ENCODE data around the gene HOXA11.
A peak's percentile ranks its signal among the peaks of the same experiment; 100 is the strongest.

HOXA11 gene

DNA sequence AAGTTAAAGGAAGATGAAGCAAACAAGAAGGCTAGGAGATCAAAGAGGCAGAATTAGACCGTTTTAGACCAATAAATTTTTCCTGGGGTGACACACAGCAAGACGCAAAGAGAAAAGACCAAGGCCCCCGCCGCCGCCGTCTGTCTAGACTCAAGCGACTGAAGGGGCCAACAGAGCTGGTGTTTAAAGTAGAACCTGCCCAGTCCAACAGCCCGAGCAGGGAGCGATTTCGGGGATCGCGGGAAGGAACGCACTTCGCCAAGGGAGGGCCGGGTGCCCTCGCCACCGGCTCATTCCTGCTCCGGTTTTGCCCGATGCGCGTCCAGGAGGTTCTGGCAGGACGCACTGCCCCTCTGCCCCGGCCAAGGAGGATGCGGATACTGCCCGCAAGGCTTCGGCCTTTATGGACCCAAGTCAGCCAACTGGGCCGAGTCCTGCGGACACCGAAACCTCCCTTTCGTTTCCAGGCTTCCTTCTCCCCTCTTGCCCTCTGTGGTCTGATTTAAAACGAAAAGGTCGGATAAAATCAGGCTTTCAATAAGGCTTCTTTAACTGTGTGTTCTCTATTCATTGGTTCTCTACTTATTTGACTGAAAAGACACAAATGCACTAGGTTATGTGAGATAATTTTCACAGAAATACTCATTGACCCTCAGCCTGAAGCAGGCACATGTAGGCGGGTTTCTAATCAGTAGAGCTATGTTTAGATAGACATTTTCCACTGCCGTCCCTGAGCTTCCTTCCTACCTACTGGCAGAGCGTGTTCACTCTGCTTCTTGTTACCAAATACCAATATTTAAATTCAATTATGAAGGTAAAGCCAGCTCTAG is 26.4 kb downstream of the HOXA11 start:
- DNase-seq (ENCODE audit: low spot score), result no peak

DNA sequence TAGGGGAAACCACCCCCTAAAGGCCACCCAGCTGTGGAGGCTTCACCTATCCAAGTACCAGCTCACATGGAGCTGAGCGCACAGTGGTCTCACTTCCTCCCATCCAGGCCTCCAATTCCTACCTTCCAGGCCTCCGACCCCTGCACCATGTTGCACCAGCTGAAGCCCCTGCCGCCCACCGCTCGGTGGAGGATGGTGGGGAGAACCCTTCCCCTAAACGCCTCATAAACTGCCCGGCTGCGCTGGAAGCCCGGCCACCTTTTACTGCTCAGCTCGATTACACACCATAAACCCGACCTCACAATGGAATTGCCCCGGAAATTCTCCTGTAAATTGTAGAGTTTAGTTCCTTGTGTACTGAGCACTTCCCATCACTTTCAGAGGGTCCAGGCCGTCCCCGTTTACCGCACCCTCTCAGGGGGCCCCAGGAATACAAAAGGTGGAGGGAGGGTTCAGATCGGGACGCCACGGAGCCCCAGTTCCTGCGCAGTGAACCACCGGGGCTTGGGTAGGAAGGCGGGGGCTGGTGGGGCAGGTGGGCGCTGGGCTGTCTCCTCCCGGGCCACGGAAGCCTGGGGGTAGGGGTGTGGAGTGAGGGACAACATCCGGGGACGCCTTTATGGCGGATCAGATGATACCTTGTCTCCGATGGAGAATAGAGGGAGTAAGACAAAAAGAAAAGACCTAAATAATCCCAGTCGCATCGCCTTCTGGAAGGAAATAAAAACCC is 27.2 kb downstream of the HOXA11 start:
- no peak for DNase-seq (ENCODE audit: low spot score)

DNA sequence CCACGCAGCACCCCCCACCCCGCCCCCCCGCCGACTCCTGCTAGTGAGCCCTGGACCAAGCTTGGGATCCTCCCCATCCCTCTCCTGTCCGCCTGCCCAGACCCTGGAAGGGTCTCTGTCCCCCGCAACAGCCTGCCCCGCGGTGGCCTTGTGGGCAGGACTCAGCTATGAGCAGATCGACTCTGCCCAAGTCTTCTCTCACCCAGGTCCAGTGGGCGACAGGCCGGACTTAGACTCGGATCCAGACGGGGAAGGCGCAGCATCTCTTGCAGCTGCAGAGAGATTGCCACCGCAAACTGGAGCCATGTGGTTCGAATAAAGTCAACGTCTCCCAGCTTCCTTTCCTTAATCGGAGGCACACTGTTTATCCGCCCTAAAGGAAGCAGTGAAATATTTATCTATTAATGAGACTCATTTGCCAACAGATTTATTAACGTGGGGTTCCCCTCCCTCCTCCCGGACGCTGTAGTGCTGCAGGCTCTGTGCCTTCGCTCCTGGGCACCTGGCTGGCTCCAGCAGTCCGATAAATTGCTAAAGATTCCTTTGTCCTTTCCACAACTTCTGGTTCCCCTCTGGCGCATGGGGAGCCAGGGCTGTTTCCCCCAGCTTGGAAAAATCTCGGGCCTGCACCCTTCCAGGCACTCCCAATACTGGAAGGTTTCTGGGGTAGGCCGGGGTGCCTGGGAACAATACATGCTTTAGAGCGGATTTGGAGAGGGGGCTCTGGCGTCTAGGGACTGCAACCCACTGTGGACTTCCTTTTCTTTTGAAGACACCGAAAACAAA is 27.9 kb downstream of the HOXA11 start:
- DNase-seq (ENCODE audit: low spot score), result no peak

DNA sequence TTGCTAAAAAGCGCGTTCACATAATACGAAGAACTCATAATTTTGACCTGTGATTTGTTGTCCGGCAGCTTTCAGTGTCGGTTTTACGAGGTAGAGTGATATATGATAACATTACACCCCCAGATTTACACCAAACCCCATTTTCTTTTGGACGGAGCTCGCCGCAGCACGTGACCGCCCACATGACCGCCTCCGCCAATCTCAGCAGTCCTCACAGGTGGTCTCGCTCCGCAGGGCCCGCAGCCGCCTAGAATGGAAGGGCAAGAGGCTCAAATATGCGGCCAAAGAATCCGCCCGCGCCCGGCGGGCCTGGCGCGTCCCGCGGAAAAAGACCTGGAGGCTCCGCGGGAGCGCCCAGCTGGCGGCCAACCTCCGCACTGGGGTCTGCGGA is 28.5 kb downstream of the HOXA11 start, which contains the start of gene HOXA7:
Gene HOXA7 (minus strand): TSS at position 168 of the 391 bp plus-strand sequence. CDS start 130 bp downstream, at position 38.
- DNase-seq (ENCODE audit: low spot score), result peak; percentile 85

DNA sequence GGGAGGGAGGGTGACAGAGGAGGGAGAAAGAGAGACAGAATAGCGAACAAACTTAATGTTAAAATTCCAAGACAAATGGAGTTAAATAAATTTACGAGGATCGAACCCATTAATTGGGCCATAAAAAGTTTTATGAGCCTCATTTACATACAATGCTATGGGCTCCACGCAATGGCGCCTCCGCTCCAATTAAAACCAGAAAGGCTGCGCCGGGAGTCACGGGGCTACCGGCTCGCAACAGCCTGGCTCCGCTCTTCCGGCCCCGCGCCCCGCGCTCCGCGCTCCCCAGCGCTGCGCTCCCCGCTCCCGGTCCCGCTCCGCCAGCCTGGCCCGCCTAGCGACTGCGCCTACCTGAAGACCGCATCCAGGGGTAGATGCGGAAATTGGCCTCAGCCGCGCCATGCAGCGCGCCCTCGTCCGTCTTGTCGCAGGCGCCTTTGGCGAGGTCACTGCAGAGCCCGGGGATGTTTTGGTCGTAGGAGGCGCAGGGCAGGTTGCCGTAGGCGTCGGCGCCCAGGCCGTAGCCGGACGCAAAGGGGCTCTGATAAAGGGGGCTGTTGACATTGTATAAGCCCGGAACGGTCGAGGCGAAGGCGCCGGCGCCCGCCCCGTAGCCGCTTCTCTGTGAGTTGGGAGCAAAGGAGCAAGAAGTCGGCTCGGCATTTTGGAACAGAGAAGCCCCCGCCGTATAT is 29.1 kb downstream of the HOXA11 start:
- DNase-seq (ENCODE audit: low spot score), result peak; percentile 57

DNA sequence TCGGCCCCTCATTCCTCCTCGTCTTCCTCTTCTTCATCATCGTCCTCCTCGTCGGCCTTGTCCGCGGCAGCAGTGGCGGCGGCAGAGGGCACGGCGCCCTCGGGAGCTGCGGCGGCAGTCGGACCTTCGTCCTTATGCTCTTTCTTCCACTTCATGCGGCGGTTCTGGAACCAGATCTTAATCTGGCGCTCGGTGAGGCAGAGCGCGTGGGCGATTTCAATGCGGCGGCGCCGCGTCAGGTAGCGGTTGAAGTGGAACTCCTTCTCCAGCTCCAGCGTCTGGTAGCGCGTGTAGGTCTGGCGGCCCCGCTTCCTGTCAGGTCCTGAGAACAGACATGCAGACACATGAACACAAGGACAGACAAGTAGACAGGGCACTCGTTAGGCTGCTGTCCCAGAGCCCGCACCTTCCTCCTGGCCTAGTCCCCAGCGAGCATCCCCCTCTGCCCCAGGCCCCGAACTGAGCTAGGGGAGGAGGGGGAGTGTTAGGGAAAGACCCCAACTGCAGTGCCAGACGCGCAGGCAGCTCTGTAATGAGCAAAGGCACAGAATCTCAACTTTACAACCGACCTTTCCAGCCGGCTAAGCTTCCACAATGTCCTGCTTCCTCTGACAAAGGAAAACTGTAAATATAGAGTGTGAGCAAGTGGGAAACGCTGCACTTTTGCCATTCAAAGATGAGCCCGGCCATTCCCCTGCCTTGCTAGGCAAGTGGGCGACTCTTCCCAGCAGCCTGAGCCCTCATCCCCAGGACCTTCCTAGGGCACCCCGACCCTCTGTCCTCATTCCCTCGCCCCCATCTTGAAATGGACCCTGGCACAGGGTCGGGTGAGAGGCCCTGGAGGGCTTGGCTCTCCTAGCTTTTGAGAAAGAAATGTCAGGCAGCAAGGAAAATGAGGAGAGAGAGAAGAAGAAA is 29.9 kb downstream of the HOXA11 start:
- DNase-seq (ENCODE audit: low spot score), result no peak

DNA sequence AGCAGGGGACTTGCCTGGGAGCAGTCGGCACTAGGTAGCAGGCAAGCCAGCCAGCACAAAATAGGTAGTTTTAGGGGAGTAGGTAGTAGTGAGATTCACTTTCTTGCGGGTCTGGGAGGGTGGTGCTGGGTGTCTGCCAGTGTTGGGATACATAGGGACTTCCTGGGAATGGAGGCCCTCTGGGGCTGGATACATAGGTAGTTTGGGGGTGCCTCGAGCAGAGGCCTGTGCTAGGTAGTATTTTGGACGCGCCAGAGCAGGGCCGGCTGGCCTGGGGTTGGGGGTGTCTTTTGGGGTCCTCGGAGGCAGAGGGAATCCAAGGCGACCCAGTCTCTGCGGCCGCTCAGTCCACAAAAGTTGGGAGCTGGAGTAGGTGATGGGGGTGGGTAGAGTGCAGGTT is 30.7 kb downstream of the HOXA11 start:
- DNase-seq (ENCODE audit: low spot score), result no peak

DNA sequence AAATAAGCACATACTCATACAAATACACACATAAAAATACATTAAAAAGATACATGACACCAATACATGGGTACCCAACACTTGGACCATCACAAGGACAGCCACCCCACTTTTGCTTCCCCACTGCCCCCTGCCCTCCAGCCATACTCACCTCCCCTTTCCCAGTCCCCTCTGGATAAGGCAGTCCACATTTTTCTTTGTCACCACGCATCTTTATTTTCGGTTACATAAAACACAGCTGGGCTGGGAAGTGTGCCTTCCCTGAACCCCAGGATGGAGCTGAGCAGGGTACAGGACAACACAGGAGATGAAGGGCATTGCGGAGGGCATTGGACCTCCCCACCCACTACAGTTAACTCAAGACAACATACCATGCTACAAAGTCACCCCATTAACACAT is 31.5 kb downstream of the HOXA11 start:
- DNase-seq (ENCODE audit: low spot score), result no peak

DNA sequence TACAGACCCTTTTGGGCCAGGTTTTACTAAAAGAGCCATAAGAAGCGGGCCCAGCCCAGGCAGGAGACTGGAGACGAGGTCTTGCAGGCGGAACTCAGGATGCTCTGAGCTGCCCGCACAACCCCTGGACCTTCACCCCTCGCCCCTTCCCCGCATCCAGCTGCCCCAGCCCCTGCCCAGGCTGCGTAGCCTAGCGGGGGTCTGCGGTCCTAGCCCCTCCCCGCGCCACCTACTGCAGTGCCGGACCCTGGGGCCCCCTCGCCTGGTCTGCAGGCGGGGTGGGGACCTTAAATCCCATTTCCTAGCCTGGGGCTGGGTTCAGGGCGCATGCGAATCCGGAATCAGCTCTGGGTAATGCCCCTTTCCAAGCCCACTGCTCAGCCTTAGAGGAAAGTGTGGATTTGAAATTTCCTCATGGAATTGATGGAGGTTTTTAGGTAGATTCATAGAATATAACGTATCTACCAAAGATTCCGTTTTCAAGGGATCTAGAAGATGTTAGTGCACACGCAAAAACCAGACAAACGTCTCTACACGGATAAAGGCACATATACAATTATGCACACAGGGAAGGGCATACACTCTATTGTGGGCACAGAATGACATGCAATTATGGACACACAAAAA is 32.1 kb downstream of the HOXA11 start:
- no peak for DNase-seq (ENCODE audit: low spot score)

DNA sequence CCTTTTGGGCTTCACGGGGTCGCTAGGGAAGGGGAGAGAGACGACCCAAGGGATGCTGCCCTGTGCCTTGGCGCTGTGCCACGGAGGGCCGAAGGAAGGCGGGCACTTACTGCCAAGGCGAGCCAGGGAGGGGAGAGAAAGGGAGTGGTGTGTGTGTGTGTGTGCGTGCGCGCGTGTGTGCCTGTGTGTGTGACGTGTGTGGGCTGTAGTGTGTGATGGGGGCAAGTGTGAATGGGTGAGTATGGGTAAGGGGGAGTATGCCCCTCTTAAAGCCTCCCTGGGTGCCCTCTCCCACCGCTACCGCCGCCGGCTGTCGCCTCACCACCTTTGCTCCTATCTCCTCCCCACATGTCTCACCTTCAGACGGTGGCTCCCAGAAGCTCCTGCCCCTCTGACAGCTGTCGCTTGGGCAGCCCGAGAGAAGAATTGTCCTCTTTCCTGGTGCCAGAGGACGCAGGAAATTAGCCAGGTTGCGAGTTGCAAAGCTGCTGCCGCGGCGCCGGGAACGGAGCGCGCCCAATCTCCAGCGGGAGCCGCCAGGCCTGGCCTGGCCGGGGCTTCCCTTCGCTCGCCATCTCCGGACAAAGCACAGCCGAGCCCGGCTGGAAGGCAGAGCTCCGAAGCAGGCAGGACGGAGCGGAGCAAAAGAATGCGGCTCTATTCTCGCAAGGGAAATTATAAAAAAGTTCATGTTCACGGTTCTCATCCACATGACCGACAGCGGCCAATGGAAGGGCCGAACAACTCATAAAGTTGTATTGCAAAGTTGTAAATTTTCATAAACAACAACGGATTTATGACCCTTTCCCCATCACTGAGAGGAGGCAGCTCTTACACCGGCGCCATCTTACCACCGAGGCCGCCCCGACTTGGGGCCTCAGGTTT is 32.9 kb downstream of the HOXA11 start, which contains the start of gene HOXA3:
Gene HOXA3 (minus strand): TSS at position 653 of the 885 bp plus-strand sequence. CDS start 41,943 bp downstream, outside the sequence.
- DNase-seq (ENCODE audit: low spot score), result peak; percentile 78

DNA sequence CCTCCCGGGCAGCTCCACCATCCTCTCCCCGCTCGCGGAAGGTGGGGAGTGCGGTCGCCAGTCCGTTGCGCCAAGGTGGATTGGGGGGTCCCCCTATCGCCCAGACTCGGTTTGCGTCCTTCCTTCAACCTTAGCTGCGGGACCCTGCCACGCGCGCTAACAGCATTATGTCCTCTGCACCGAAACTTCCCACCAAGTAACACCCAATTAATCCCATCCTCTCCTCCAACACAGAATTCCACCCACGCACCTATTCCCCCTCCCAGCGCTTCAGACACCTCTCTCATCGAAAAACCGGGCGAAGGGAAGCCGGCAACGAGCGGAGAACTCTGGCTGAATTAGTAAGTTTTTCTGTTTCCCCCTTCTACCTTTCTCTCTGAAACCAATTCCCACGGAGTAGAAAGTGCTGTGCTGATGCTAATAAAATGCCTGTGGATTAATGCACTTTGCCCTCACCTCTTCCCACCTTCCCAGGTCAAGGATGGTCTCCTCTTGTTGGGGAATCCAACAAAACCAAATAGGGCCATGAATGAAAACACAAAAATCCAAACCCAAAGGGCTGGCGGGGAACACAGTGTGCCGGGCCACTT is 33.6 kb downstream of the HOXA11 start:
- no peak for DNase-seq (ENCODE audit: low spot score)

DNA sequence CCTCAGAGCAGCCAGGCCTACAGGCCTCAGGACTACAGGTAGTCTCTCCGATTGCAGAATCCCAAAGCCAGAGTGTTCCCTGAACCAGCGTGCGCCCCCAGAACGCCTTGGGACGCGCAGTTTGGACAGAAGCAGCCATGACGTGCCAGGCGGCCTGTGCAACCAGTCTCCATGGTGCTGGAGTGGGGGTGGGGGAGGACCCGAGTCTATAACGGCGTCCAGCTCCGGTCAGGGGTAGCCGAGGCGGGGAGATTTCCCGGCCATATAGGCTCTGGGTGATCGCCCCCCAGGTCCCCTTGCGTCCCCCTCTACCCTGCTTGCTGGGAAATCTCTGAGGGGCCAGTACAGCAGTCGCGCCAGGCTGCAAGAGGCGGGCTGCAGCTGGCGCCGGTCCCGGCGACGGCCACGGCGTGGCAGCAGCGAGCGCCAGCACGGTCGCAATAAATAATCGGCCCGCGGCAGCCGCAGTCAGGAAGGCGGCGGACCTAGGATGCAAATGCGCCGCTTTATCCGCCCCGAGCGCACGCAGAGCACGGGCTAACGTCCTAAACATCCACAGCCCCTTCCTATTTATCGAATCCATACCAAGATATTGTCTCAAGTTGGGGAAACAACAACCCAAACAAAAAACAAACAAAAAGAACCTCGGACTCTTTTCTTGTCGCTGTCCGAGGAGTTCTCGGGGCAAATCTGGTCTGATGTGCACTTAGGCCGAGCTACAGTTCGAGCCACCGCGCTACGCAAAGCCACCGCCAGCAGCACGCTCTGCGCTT is 34.3 kb downstream of the HOXA11 start:
- peak; percentile 91 for DNase-seq (ENCODE audit: low spot score)

DNA sequence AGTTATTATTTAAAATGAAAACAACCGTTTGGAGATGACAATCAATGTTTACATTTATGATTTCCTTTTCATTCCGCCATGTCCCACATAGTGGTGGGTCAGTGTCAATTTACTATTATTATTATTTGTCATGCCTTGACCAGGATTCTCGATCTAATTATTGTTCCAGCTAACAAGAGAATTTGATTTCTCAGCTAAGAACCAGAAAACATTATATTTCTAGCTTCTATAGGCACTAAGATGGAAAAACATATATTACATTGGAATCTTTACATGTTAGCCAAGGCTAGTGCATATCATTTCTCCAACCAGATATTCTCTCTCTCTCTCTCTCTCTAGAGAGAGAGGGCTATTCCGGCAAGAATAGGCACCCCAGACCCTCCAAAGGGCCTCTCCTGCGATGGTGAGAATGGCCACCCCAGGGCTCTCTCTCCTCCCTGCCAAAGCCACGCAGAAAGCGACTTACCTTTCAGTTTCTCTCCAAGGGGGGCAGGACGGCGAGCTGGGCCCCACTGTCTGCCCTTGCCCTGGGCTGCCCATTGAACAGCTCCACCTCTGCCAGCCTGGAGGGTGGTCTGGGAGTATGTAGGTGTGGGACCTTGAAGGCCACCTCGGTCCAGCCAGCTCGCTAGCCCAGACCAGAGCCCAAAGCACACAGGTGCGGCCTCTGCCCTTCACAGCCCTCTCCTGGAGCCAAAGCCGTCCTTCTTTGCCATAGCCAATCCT is 35.0 kb downstream of the HOXA11 start:
- DNase-seq (ENCODE audit: low spot score), result no peak

DNA sequence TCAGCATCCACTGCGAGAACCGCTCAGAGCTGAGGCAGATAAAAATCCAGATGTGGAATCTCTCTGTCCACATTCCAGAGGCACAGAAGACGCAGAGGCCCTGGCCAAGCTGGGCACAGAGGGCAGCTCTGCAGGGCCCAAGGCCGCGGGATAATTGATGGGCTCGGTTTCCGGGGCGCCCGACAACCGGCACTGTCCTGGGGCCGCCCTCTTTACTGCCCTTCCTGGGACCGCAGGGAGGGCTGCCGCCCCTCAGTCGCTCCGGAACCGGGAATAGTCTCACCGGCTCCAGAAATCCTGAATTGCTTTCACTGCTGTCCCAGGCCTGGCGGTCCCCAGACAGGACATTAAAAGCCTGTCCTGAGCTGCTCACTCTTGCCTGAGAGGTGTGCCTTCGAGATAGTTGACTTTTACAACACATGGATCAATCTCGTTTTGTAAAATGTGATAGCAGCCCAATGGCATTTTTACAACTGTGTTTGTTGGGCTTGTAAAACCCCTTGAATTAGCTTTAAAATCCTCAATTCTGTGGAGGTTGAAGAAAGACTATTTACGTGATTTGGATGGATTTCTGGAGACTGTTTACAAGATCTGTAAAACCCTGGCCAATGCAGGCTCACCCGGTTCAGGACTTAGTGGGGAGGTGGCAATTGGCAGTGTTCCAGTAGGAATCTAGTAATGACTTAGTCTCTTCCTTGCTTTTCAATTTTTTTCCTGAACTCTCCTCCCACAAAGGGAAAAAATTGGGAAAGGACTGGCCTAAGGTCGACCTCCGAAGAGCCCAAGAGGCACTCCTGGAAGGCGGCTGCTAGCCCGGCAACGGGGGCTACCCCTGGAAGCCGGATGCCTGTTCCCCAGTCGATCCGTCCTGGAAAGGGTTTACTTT is 36.0 kb downstream of the HOXA11 start:
- peak; percentile 42 for DNase-seq (ENCODE audit: low spot score)

DNA sequence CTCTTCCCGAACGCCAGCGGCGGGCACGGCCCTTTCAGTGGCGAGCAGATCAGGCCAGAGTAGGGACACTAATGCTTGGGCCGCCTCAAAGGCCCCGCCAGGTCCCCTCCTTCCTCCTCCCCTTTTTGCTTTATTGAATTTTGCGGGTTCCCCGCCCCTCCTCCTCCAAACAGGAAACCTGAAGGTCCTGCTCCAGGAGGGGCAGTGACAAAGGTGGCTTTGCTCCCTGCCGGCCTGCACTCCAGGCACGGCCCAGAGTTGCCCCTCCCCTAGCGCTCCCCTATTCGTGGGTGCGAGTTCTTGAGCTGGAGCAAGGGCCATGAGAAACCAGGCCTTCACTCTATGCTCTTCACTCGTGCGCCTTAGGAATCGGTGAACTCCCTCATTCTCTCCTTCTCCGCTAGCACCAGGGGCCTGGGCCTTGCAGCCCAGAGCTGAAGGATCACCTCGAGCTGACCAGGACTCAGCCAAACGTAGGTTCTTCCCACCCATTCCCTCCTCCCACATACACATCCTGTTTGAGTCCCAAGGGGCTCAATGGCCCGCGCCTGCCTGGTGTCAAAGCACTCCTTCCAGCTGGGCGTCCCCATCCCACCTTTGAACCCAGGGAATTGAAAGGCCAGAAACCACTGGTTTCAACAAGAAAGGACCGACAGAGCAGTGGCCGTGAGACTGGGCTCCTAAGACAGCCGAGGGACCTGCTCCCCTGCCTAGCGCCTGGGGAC is 36.8 kb downstream of the HOXA11 start:
- DNase-seq (ENCODE audit: low spot score), result peak; percentile 54

Data from GM03348 (cell line).